ENCODE data around the gene TUT7.
"Not testable (repeated sequence)": the region's sequence is repeated elsewhere in the genome, so short reads cannot be mapped to it uniquely, and the experiment has no call there.

TUT7 gene

GRCh38 chr9:86354011-86354817, at the start of gene TUT7:
TSS of gene TUT7 (minus strand) at chr9:86354410. CDS start at chr9:86353199, 1,211 bp downstream.
- peak; percentile 97 for DNase-seq

- no peak for DNase-seq
Measured at GRCh38 chr9:86402591-86402990, 48.4 kb upstream of the TUT7 start.

GRCh38 chr9:86396412-86396811, 42.2 kb upstream of the TUT7 start:
- DNase-seq: no peak

- DNase-seq: not testable (repeated sequence)
Measured at GRCh38 chr9:86390184-86390583, 36.0 kb upstream of the TUT7 start.

GRCh38 chr9:86389628-86390027, 35.4 kb upstream of the TUT7 start:
- no peak for DNase-seq

GRCh38 chr9:86387376-86387775, 33.2 kb upstream of the TUT7 start:
- DNase-seq: no peak

GRCh38 chr9:86383000-86383399, 28.8 kb upstream of the TUT7 start:
- not testable (repeated sequence) for DNase-seq

GRCh38 chr9:86376016-86376415, 21.8 kb upstream of the TUT7 start:
- DNase-seq: no peak

GRCh38 chr9:86369810-86370209, 15.6 kb upstream of the TUT7 start:
- no peak for DNase-seq

- DNase-seq: peak; percentile 78
Measured at GRCh38 chr9:86368871-86369521, 14.8 kb upstream of the TUT7 start.

GRCh38 chr9:86361176-86361575, 7.0 kb upstream of the TUT7 start:
- DNase-seq: no peak

GRCh38 chr9:86359151-86359879, 5.1 kb upstream of the TUT7 start:
- DNase-seq: no peak

- DNase-seq: no peak
Measured at GRCh38 chr9:86356871-86357866, 3.0 kb upstream of the TUT7 start.

- no peak for DNase-seq
Measured at GRCh38 chr9:86355814-86356213, 1.6 kb upstream of the TUT7 start.

- no peak for DNase-seq
Measured at GRCh38 chr9:86354818-86355309, 654 bp upstream of the TUT7 start.

- peak; percentile 37 for DNase-seq
Measured at GRCh38 chr9:86353655-86354010, 577 bp downstream of the TUT7 start.

GRCh38 chr9:86352440-86353077, 1.7 kb downstream of the TUT7 start:
- DNase-seq: peak; percentile 25

- DNase-seq: no peak
Measured at GRCh38 chr9:86351880-86352279, 2.3 kb downstream of the TUT7 start.

- no peak for DNase-seq
Measured at GRCh38 chr9:86350006-86350760, 4.0 kb downstream of the TUT7 start.

- peak; percentile 67 for DNase-seq
Measured at GRCh38 chr9:86349271-86349670, 4.9 kb downstream of the TUT7 start.

GRCh38 chr9:86347991-86348390, 6.2 kb downstream of the TUT7 start:
- DNase-seq: no peak

All from EL (cell line).